ENCODE results near the gene FOXC2.

- TF ChIP-seq, protein P1, sequence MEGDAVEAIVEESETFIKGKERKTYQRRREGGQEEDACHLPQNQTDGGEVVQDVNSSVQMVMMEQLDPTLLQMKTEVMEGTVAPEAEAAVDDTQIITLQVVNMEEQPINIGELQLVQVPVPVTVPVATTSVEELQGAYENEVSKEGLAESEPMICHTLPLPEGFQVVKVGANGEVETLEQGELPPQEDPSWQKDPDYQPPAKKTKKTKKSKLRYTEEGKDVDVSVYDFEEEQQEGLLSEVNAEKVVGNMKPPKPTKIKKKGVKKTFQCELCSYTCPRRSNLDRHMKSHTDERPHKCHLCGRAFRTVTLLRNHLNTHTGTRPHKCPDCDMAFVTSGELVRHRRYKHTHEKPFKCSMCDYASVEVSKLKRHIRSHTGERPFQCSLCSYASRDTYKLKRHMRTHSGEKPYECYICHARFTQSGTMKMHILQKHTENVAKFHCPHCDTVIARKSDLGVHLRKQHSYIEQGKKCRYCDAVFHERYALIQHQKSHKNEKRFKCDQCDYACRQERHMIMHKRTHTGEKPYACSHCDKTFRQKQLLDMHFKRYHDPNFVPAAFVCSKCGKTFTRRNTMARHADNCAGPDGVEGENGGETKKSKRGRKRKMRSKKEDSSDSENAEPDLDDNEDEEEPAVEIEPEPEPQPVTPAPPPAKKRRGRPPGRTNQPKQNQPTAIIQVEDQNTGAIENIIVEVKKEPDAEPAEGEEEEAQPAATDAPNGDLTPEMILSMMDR (IDR thresholded peaks at IDR 0.05; ENCODE audit: low read depth, low read length), result no peak
- no peak for TF ChIP-seq EZH2phosphoT487 (IDR thresholded peaks at IDR 0.05; ENCODE audit: low read depth)
Observed at GRCh38 chr16:86609661-86610060, 43.0 kb downstream of the FOXC2 start.

Measured in OCI-LY3 (cell line).